GM23338 (cell line): ENCODE data around the gene SLC22A5. TPM values are rescaled to one million over a fixed set of nuclear protein-coding genes. Genes with fewer than 3 reads are reported as not detected.

Experiments
- ATAC-seq: fragments of 200-7000 bp; cut with Tn5 transposase; 3 replicates; pipeline ENCODE4 v1.9.1; 2020
- DNase-seq: peaks from one replicate; pipeline ENCODE4 v3.0.0-alpha.2; 2015; ENCODE audit warnings: low spot score
- H2AFZ ChIP-seq: fragments of 200-600 bp; sonication (generic); 2 replicates; pipeline ENCODE4 v1.8.0; 2016; ENCODE audit warnings: antibody characterized with exemption, mild to moderate bottlenecking, moderate library complexity
- H3F3A ChIP-seq: fragments of 200-600 bp; sonication (generic); replicated peaks from 2 replicates; pipeline ENCODE4 v1.8.0; 2017; ENCODE audit warnings: antibody characterized with exemption, mixed run types, low read depth
- H3K27ac ChIP-seq: fragments of 200-600 bp; sonication (generic); 2 replicates; pipeline ENCODE4 v1.6.1; 2016; ENCODE audit warnings: low read depth
- H3K27me3 ChIP-seq: fragments of 200-600 bp; sonication (generic); 2 replicates; pipeline ENCODE4 v1.8.0; 2016; ENCODE audit warnings: mild to moderate bottlenecking, mixed run types, moderate library complexity; ENCODE audit not compliant: insufficient read depth
- H3K36me3 ChIP-seq: fragments of 200-600 bp; sonication (generic); 2 replicates; pipeline ENCODE4 v1.8.0; 2016; ENCODE audit warnings: mild to moderate bottlenecking; ENCODE audit not compliant: insufficient read depth
- H3K4me1 ChIP-seq: fragments of 200-600 bp; sonication (generic); 2 replicates; pipeline ENCODE4 v1.8.0; 2016; ENCODE audit warnings: mild to moderate bottlenecking, moderate library complexity; ENCODE audit not compliant: insufficient read depth
- H3K4me2 ChIP-seq: fragments of 200-600 bp; sonication (generic); 2 replicates; pipeline ENCODE4 v1.7.1; 2017; ENCODE audit warnings: mixed run types
- H3K4me3 ChIP-seq: fragments of 200-600 bp; sonication (generic); 2 replicates; pipeline ENCODE4 v1.6.1; 2016; ENCODE audit warnings: mixed run types
- H3K79me2 ChIP-seq: fragments of 200-600 bp; sonication (generic); replicated peaks from 2 replicates; pipeline ENCODE4 v1.8.0; 2017; ENCODE audit warnings: mild to moderate bottlenecking; ENCODE audit not compliant: insufficient read depth
- H3K9me2 ChIP-seq: fragments of 200-600 bp; sonication (generic); 2 replicates; pipeline ENCODE4 v1.8.0; 2017; ENCODE audit not compliant: insufficient read depth
- H4K20me1 ChIP-seq: fragments of 200-600 bp; sonication (generic); replicated peaks from 2 replicates; pipeline ENCODE4 v1.8.0; 2017; ENCODE audit warnings: mild to moderate bottlenecking; ENCODE audit not compliant: insufficient read depth
- H3K27ac Mint-ChIP-seq: 2 replicates; pipeline ENCODE4 v1.8.0; 2020; ENCODE audit warnings: inconsistent platforms, mild to moderate bottlenecking, moderate library complexity, mixed read lengths
- H3K27me3 Mint-ChIP-seq: 3 replicates; pipeline ENCODE4 v1.8.0; 2022; ENCODE audit warnings: low read depth, mild to moderate bottlenecking, moderate library complexity, mixed read lengths, inconsistent platforms; ENCODE audit not compliant: insufficient read depth, poor library complexity
- H3K36me3 Mint-ChIP-seq: 3 replicates; pipeline ENCODE4 v1.8.0; 2021; ENCODE audit warnings: low read depth, mild to moderate bottlenecking, inconsistent platforms, moderate library complexity, mixed read lengths
- H3K4me1 Mint-ChIP-seq: 3 replicates; pipeline ENCODE4 v1.8.0; 2020; ENCODE audit warnings: mild to moderate bottlenecking, inconsistent platforms, mixed read lengths
- H3K4me3 Mint-ChIP-seq: 3 replicates; pipeline ENCODE4 v1.8.0; 2021; ENCODE audit warnings: moderate library complexity, mild to moderate bottlenecking, inconsistent platforms, mixed read lengths
- H3K9me3 Mint-ChIP-seq: 3 replicates; pipeline ENCODE4 v1.8.0; 2020; ENCODE audit warnings: moderate library complexity, mild to moderate bottlenecking, inconsistent platforms, mixed read lengths
- CREB1 ChIP-seq: fragments of 250-450 bp; sonication (Bioruptor Pico); IDR thresholded peaks from 2 replicates; pipeline ENCODE4 v1.5.0; 2020; ENCODE audit warnings: low read depth, mild to moderate bottlenecking, moderate library complexity
- EZH2 ChIP-seq: fragments of 200-600 bp; sonication (generic); IDR thresholded peaks from one replicate; pipeline ENCODE4 v1.8.0; 2017; ENCODE audit warnings: antibody characterized with exemption, mild to moderate bottlenecking, low read depth; ENCODE audit not compliant: unreplicated experiment
- EZH2phosphoT487 ChIP-seq: fragments of 200-600 bp; sonication (generic); IDR thresholded peaks from one replicate; pipeline ENCODE4 v1.8.1; 2018; ENCODE audit warnings: antibody characterized with exemption; ENCODE audit not compliant: unreplicated experiment
- ZNF331 ChIP-seq: fragments of 250-450 bp; sonication (Bioruptor Pico); IDR thresholded peaks from 2 replicates; pipeline ENCODE4 v1.5.0; 2020; ENCODE audit warnings: low read depth, mild to moderate bottlenecking, moderate library complexity
- polyA plus RNA-seq: library from polyadenylated mRNA; unstranded; fragments of >200 nt; fragmentation: Nextera tagmentation; extraction: Ambion mirVana; gene quantifications from 2 replicates; pipeline ENCODE4 v1.2.1, GENCODE V29; 2016
- total RNA-seq: library from RNA; depleted of rRNA; stranded (reverse); fragments of >200 nt; shearing (Covaris generic); gene quantifications from 2 replicates; pipeline ENCODE4 v1.2.3, GENCODE V29; 2014
- TF ChIP-seq, protein P1 (sequence below), 2 experiments: fragments of 200-600 bp in 1 of 2; sonication (generic) in 1 of 2; conservative IDR thresholded peaks; 2 replicates each; pipeline versions ENCODE4 v1.5.1 to v1.6.1; 2016 to 2017; ENCODE audit warnings: antibody characterized with exemption in 2 of 2, low read depth in 2 of 2, mild to moderate bottlenecking in 2 of 2, moderate library complexity in 1 of 2
- TF ChIP-seq, protein P2 (sequence below): IDR thresholded peaks from one replicate; pipeline ENCODE4 v1.6.1; 2018; ENCODE audit warnings: antibody characterized with exemption; ENCODE audit not compliant: unreplicated experiment

The SLC22A5 gene
- total and polyA plus RNA-seq, 2 experiments from 2014 or later = 1.9 to 2.4 TPM

DNA sequence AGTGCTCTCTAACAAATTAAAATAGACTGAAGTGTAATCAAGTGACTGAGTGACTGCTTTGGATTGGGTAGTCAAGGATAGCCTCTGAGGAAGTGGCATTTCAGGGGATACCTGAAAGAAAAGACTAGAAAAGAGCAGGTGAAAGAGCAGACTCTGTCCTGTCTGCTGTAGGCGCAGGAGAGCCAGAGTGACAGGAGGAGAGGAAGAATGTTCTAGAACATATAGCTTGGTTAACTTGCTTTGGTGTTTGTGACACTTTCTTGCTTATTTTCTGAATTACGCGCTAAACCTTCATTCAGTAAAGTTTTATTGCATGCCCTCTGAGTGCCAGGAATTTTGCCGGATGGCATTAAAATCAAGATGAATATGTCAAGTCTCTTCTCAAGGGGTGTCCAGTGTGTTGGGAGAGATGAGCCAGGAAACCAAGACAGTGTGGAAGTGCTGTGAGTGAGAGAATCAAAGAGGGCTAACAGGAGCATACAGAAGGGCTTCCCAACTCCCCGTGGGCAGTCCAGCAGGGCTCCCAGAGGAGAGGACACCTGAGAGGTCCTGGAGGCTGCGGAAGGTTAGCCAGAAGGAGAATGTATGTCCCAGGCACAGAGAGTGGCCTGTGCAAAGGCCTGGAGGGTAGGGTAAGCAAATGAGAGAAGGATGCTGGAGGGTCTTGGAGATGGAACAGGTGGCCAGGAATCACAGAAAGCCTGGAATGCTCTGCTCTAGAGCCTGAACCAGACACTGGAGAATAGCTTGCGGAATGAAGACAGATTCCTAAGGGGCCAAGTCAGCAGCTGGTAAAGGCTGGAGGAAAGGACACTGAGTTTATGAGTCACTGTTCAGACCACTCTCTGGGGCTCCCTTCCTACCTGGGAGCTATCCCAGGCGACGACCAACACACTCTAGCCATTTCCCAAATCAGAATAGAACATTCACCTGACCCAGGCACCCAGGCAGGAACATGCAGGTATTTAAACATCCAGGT lies 59.3 kb downstream of the SLC22A5 start:
- Mint-ChIP-seq H3K4me1 (peaks cover 13% of the 10 kb centered on the region), H3K27me3 (peaks cover 3% of the 10 kb centered on the region), H3K9me3 (no peaks in the 10 kb centered on the region), H3K27ac (no peak overlapping the region), H3K4me3 (no peak overlapping the region), H3K36me3 (no peaks in the 10 kb centered on the region)
- H3K4me3 ChIP-seq = no peak overlapping the region
- no peak for ATAC-seq
- no peak for DNase-seq
- H4K20me1 ChIP-seq = no peaks in the 10 kb centered on the region
- H3K9me2 ChIP-seq = no peaks in the 10 kb centered on the region
- H3K27ac ChIP-seq = no peak overlapping the region
- no peaks in the 10 kb centered on the region for H3K27me3 ChIP-seq
- no peak for TF ChIP-seq EZH2phosphoT487
- H3F3A ChIP-seq = no peaks in the 10 kb centered on the region
- no peak overlapping the region for H2AFZ ChIP-seq
- H3K4me1 ChIP-seq = peaks cover 7% of the 10 kb centered on the region; the same call in 1 of the 2 replicates
- H3K36me3 ChIP-seq = no peaks in the 10 kb centered on the region
- H3K79me2 ChIP-seq = no peaks in the 10 kb centered on the region
- H3K4me2 ChIP-seq = no peak overlapping the region

DNA sequence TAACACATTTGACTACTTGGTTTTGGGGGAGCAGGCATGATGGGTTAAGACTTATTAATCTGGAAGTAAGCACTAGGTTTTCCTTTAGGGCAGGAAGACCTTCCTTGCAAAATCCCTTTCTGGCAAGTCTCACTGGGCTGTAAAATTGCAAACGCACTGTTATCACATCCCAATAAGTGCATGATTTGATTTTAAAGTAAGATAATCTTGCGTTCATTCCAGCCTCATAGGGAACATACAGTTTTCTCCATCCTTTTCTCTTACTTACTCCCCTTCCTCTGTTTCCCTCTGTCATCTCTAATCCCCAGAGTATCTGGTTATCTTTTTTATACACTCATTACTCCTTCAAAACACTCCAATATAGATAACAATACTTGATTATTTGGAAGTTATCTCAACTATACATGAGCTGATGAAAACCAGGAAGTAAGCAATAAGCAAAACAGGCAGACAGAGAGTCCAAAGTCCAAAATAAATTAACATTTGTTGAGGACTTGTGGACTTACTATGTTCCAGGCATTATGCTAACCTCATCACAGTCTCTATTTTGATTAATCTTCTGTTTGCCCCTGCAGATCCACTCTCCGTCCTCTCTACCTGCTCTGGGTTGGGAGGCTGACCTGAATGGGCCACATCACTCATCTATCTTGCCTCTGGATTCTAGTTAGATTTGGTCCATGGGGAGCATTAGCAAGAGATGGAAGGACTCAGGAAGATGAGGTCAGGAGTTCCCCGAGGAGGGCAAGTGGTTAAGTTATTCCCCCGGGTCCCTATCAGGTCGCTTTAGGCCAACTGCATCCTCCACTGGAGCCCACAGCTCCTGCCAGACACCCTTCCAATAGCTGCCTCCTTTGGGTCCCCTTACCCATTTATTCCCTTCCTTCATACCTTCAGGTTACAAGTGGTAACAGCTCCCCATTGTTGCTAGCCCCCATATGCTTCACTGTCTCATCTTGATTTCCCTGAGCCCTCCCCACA lies 60.2 kb downstream of the SLC22A5 start:
- Histone ChIP-seq H4K20me1 (no peaks in the 10 kb centered on the region), H3K4me3 (no peak overlapping the region), H3K9me2 (no peaks in the 10 kb centered on the region), H3K27me3 (no peaks in the 10 kb centered on the region), H2AFZ (no peak overlapping the region), H3K36me3 (no peaks in the 10 kb centered on the region), H3K4me2 (no peak overlapping the region), H3F3A (no peaks in the 10 kb centered on the region), H3K79me2 (no peaks in the 10 kb centered on the region), H3K27ac (no peak overlapping the region), H3K4me1 (peaks cover 7% of the 10 kb centered on the region; the same call in 1 of the 2 replicates)
- DNase-seq (no peak), ATAC-seq (no peak)
- Mint-ChIP-seq H3K4me1 (peaks cover 18% of the 10 kb centered on the region), H3K27ac (no peak overlapping the region), H3K4me3 (no peak overlapping the region), H3K9me3 (no peaks in the 10 kb centered on the region), H3K27me3 (peaks cover 3% of the 10 kb centered on the region), H3K36me3 (no peaks in the 10 kb centered on the region)
- TF ChIP-seq, protein P1, sequence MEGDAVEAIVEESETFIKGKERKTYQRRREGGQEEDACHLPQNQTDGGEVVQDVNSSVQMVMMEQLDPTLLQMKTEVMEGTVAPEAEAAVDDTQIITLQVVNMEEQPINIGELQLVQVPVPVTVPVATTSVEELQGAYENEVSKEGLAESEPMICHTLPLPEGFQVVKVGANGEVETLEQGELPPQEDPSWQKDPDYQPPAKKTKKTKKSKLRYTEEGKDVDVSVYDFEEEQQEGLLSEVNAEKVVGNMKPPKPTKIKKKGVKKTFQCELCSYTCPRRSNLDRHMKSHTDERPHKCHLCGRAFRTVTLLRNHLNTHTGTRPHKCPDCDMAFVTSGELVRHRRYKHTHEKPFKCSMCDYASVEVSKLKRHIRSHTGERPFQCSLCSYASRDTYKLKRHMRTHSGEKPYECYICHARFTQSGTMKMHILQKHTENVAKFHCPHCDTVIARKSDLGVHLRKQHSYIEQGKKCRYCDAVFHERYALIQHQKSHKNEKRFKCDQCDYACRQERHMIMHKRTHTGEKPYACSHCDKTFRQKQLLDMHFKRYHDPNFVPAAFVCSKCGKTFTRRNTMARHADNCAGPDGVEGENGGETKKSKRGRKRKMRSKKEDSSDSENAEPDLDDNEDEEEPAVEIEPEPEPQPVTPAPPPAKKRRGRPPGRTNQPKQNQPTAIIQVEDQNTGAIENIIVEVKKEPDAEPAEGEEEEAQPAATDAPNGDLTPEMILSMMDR (conservative IDR thresholded peaks at IDR 0.05; ENCODE audit: low read depth in 2 of 2) = no peak
- TF ChIP-seq CREB1 (CRISPR knock-in tag) (no peak), EZH2 (no peak), ZNF331 (CRISPR knock-in tag) (no peak)
- TF ChIP-seq, protein P2, sequence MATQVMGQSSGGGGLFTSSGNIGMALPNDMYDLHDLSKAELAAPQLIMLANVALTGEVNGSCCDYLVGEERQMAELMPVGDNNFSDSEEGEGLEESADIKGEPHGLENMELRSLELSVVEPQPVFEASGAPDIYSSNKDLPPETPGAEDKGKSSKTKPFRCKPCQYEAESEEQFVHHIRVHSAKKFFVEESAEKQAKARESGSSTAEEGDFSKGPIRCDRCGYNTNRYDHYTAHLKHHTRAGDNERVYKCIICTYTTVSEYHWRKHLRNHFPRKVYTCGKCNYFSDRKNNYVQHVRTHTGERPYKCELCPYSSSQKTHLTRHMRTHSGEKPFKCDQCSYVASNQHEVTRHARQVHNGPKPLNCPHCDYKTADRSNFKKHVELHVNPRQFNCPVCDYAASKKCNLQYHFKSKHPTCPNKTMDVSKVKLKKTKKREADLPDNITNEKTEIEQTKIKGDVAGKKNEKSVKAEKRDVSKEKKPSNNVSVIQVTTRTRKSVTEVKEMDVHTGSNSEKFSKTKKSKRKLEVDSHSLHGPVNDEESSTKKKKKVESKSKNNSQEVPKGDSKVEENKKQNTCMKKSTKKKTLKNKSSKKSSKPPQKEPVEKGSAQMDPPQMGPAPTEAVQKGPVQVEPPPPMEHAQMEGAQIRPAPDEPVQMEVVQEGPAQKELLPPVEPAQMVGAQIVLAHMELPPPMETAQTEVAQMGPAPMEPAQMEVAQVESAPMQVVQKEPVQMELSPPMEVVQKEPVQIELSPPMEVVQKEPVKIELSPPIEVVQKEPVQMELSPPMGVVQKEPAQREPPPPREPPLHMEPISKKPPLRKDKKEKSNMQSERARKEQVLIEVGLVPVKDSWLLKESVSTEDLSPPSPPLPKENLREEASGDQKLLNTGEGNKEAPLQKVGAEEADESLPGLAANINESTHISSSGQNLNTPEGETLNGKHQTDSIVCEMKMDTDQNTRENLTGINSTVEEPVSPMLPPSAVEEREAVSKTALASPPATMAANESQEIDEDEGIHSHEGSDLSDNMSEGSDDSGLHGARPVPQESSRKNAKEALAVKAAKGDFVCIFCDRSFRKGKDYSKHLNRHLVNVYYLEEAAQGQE = no peak
